Testis (tissue), 3 donors: ENCODE measurements around the gene LTN1. TPM values are rescaled to one million over a fixed set of nuclear protein-coding genes. Genes with fewer than 3 reads are reported as not detected.

ENCODE experiments used
- DNase-seq: peaks from one replicate; pipeline ENCODE4 v3.0.0-alpha.2; 2019
- H3K27ac ChIP-seq, 2 donors: fragments of 200-600 bp; sonication (generic); one replicate each; pipeline ENCODE4 v1.5.1; 2019
- H3K27me3 ChIP-seq: fragments of 200-600 bp; sonication (generic); one replicate; pipeline ENCODE4 v1.5.1; 2019
- H3K36me3 ChIP-seq: fragments of 200-600 bp; sonication (generic); one replicate; pipeline ENCODE4 v1.5.1; 2017; ENCODE audit warnings: low read depth; ENCODE audit errors: missing control alignments
- H3K4me1 ChIP-seq: fragments of 200-600 bp; sonication (generic); one replicate; pipeline ENCODE4 v1.5.1; 2019
- H3K4me3 ChIP-seq, 2 donors: fragments of 200-600 bp; sonication (generic); one replicate each; pipeline ENCODE4 v1.5.1; 2017 to 2019
- H3K9me3 ChIP-seq: fragments of 200-600 bp; sonication (generic); one replicate; pipeline ENCODE4 v1.5.1; 2017
- POLR2A ChIP-seq: fragments of 450-650 bp; IDR thresholded peaks from one replicate; pipeline ENCODE4 v1.6.1; 2017; ENCODE audit warnings: antibody characterized with exemption, mild to moderate bottlenecking, moderate library complexity
- WGBS, 2 donors: methylation state at CpG; one replicate each; pipeline ENCODE4 v1.1.5; 2018; 5-methylcytosine and 5-hydroxymethylcytosine counted together
- intact Hi-C: fragments of 100-400 bp; cut with DNase I; formaldehyde crosslinking; loops from one replicate; pipeline ENCODE4 v1.15.1; 2023; ENCODE audit warnings: low total_unique reads
- polyA plus RNA-seq: library from polyadenylated mRNA; stranded (reverse); fragments of 350-450 nt; fragmentation: Illumina TruSeq; extraction: RNeasy Lipid Tissue Mini Kit (QIAGEN cat#74804); gene quantifications from one replicate; pipeline ENCODE4 v1.2.3, GENCODE V29; 2014; ENCODE audit warnings: low read depth, low replicate concordance; ENCODE audit not compliant: insufficient read depth
- total RNA-seq, 2 donors: library from RNA; depleted of rRNA; stranded (reverse); fragments of >200 nt; gene quantifications; one replicate each; pipeline ENCODE4 v1.2.3, GENCODE V29; 2016
- TF ChIP-seq, protein P1 (sequence below), 3 experiments: fragments of 450-650 bp in 2 of 3; fragments of 200-600 bp in 1 of 3; sonication (generic) in 1 of 3; IDR thresholded peaks; one replicate each; pipeline ENCODE4 v1.5.1; 2016 to 2019; ENCODE audit warnings: antibody characterized with exemption in 3 of 3, mild to moderate bottlenecking in 2 of 3, moderate library complexity in 1 of 3

Gene LTN1
- total and polyA plus RNA-seq, 3 donors from 2014 or later: 22.1 to 47.2 (median 34.1) TPM

DNA sequence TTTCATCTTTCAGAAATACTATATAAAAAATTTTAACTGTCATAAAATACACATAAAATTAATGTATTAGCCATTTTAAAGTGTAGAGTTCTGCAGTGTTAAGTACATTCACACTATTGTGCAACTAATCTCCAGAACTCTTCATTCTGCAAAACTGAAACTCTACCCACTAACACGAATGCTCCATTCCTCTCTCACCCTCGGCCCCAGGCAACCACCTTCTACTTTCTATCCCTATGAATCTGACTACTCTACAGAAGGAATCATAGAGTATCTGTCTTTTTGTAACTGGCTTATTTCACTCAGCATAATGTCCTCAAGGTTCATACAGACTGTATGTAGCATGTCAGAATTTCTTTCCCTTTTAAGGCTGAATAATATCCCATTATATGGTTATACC is 43.4 kb downstream of the LTN1 start:
- WGBS, 2 donors: 86 to 92% methylated on average over 2 of the region's 2 CpGs

DNA sequence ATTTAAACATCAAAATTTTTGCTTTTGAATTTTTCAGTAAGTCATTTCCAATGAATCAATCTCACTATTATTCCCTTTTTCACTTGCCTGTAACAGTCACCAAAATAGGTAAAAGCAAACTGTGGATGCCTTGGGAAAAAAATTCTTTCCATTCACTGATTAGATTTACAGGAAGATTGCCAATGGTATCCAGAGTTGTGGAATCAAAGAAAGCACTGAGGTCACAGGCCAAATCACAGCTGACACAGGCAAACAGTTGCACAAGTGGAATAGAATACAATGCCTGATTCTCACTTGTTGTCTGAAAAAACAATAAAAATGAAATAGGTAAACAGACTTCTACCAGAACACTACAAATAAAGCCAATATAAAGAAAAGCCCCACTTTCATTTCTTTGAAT is 48.4 kb downstream of the LTN1 start:
- H3K4me1 ChIP-seq: no peaks in the 10 kb centered on the region
- intact Hi-C loops: no loop called here
- H3K27me3 ChIP-seq: no peaks in the 10 kb centered on the region
- H3K9me3 ChIP-seq: no peaks in the 10 kb centered on the region
- no peak overlapping the region for H3K27ac ChIP-seq
- H3K4me3 ChIP-seq: no peak overlapping the region
- no peak for TF ChIP-seq POLR2A
- TF ChIP-seq, protein P1, sequence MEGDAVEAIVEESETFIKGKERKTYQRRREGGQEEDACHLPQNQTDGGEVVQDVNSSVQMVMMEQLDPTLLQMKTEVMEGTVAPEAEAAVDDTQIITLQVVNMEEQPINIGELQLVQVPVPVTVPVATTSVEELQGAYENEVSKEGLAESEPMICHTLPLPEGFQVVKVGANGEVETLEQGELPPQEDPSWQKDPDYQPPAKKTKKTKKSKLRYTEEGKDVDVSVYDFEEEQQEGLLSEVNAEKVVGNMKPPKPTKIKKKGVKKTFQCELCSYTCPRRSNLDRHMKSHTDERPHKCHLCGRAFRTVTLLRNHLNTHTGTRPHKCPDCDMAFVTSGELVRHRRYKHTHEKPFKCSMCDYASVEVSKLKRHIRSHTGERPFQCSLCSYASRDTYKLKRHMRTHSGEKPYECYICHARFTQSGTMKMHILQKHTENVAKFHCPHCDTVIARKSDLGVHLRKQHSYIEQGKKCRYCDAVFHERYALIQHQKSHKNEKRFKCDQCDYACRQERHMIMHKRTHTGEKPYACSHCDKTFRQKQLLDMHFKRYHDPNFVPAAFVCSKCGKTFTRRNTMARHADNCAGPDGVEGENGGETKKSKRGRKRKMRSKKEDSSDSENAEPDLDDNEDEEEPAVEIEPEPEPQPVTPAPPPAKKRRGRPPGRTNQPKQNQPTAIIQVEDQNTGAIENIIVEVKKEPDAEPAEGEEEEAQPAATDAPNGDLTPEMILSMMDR (IDR thresholded peaks at IDR 0.05): no peak
- H3K36me3 ChIP-seq: no peaks in the 10 kb centered on the region
- DNase-seq: no peak

More for the DNA sequence above, 43.4 kb downstream of the LTN1 start:
- Histone ChIP-seq H3K27ac (no peak overlapping the region), H3K9me3 (no peaks in the 10 kb centered on the region), H3K4me3 (no peak overlapping the region), H3K36me3 (no peaks in the 10 kb centered on the region), H3K4me1 (no peaks in the 10 kb centered on the region), H3K27me3 (no peaks in the 10 kb centered on the region)
- DNase-seq: no peak
- intact Hi-C loops: no loop called here
- TF ChIP-seq, protein P1 (IDR thresholded peaks at IDR 0.05): no peak
- no peak for TF ChIP-seq POLR2A

DNA sequence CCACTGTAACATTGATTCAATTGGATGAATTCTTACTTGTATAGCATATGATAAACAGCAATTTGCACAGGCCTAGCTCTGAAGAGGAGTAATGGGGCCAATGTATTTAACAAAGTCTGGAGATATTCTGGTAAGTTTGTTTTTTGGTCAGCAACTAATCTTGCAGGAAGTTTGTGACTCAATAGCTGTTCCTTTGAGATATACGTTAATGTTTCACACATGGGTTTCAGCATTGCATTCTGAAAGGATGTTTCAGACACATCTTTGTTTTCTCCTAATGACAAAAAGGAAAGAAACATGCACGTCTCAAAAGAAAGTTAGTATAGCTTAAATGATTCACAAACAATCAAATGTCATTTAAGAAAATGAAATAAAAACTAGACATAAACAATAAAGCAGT is 49.0 kb downstream of the LTN1 start:
- Histone ChIP-seq H3K9me3 (no peaks in the 10 kb centered on the region), H3K27me3 (no peaks in the 10 kb centered on the region), H3K36me3 (no peaks in the 10 kb centered on the region), H3K27ac (no peak overlapping the region), H3K4me3 (no peak overlapping the region), H3K4me1 (no peaks in the 10 kb centered on the region)
- WGBS, 2 donors: 78 to 86% methylated on average over 2 of the region's 2 CpGs
- intact Hi-C loops: no loop called here
- TF ChIP-seq POLR2A: no peak
- TF ChIP-seq, protein P1 (IDR thresholded peaks at IDR 0.05): no peak
- DNase-seq: no peak

DNA sequence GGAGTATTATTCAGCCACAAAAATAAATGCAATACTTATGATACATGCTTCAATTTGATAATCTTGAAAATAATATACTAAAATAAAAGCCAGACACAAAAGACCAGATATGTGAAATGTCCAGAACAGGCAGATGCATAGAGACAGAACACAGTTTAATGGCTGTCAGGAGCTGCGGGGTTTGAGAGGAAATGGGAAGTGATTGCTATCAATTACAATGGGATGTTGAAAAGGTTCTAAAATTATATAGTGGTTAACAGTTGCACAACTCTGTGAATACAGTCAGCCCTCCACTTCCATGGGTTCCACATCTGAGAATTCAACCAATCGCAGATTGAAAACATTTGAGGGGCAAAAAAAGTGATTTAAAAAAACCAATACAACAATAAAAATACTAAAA is 54.0 kb downstream of the LTN1 start:
- H3K9me3 ChIP-seq: no peaks in the 10 kb centered on the region
- no peak overlapping the region for H3K27ac ChIP-seq
- H3K36me3 ChIP-seq: no peaks in the 10 kb centered on the region
- no peak for DNase-seq
- TF ChIP-seq, protein P1 (IDR thresholded peaks at IDR 0.05): no peak
- TF ChIP-seq POLR2A: no peak
- intact Hi-C loops: no loop called here
- no peaks in the 10 kb centered on the region for H3K4me1 ChIP-seq
- H3K4me3 ChIP-seq: no peak overlapping the region
- no peaks in the 10 kb centered on the region for H3K27me3 ChIP-seq
- 86 to 98% methylated on average over 2 of the region's 2 CpGs for WGBS, 2 donors

DNA sequence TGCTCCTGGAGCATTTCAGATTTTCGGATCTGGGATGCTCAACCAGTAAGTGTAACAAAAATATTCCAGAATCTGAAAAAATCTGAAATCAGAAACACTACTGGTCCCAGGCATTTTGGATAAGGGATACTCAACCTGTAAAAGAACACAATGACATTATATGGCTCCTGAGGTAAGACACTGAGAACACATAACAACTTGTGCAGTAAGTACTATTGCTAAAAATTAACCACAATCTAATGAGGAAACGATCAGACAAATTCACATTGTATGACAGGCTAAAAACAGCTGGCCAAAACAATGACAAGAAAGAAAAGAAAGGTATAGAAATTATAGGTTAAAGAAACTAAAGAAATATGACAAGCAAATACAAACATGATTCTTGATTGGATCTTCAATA is 54.9 kb downstream of the LTN1 start:
- Histone ChIP-seq H3K4me1 (no peaks in the 10 kb centered on the region), H3K4me3 (no peak overlapping the region), H3K27ac (no peak overlapping the region), H3K27me3 (no peaks in the 10 kb centered on the region), H3K36me3 (no peaks in the 10 kb centered on the region), H3K9me3 (no peaks in the 10 kb centered on the region)
- no peak for DNase-seq
- TF ChIP-seq, protein P1 (IDR thresholded peaks at IDR 0.05): no peak
- TF ChIP-seq POLR2A: no peak
- intact Hi-C loops: no loop called here
- WGBS, 2 donors: 82 to 85% methylated on average over 2 of the region's 2 CpGs
